Chondrocyte (in vitro differentiated cells): ENCODE results near the gene MTHFD2L. TPM values are rescaled to one million over a fixed set of nuclear protein-coding genes. Genes with fewer than 3 reads are reported as not detected.

Experiments
- DNase-seq: peaks from one replicate; pipeline ENCODE4 v3.0.0; 2021; ENCODE audit warnings: mixed read lengths, low spot score
- H3K27ac Mint-ChIP-seq: one replicate; pipeline ENCODE4 v1.8.0; 2021; ENCODE audit warnings: mild to moderate bottlenecking, moderate library complexity, mixed read lengths; ENCODE audit not compliant: unreplicated experiment
- H3K27me3 Mint-ChIP-seq: 2 replicates; pipeline ENCODE4 v1.8.0; 2021; ENCODE audit warnings: low read depth, mixed read lengths
- H3K36me3 Mint-ChIP-seq: 2 replicates; pipeline ENCODE4 v1.8.0; 2021; ENCODE audit warnings: low read depth, mixed read lengths
- H3K4me1 Mint-ChIP-seq: 2 replicates; pipeline ENCODE4 v1.8.0; 2021; ENCODE audit warnings: low read depth, mild to moderate bottlenecking, mixed read lengths
- H3K4me3 Mint-ChIP-seq: one replicate; pipeline ENCODE4 v1.8.0; 2021; ENCODE audit warnings: mild to moderate bottlenecking, moderate library complexity, mixed read lengths; ENCODE audit not compliant: unreplicated experiment
- H3K9me3 Mint-ChIP-seq: 2 replicates; pipeline ENCODE4 v1.8.0; 2021; ENCODE audit warnings: low read depth, mixed read lengths
- CTCF ChIP-seq: fragments of 200-600 bp; sonication (generic); IDR thresholded peaks from 2 replicates; pipeline ENCODE4 v1.5.0; 2021; ENCODE audit warnings: antibody characterized with exemption, mild to moderate bottlenecking, moderate library complexity
- total RNA-seq: library from RNA; stranded (reverse); gene quantifications from 3 replicates; pipeline ENCODE4 v1.2.1, GENCODE V29; 2021

Gene MTHFD2L
- total RNA-seq, 1 donor from 2014 or later: 6.6 TPM

- Mint-ChIP-seq H3K36me3 (no peaks in the 10 kb centered on the region), H3K27me3 (no peaks in the 10 kb centered on the region), H3K27ac (no peak overlapping the region), H3K4me3 (no peak overlapping the region), H3K9me3 (peaks cover 3% of the 10 kb centered on the region), H3K4me1 (no peaks in the 10 kb centered on the region)
- DNase-seq: no peak
- TF ChIP-seq CTCF: no peak
Measured at GRCh38 chr4:74174941-74175340, 17.0 kb downstream of the MTHFD2L start.

- Mint-ChIP-seq H3K9me3 (peaks cover under 1% of the 10 kb centered on the region), H3K27me3 (no peaks in the 10 kb centered on the region), H3K27ac (no peak overlapping the region), H3K4me1 (no peaks in the 10 kb centered on the region), H3K36me3 (no peaks in the 10 kb centered on the region), H3K4me3 (no peak overlapping the region)
- DNase-seq: no peak
- no peak for TF ChIP-seq CTCF
Measured at GRCh38 chr4:74175379-74175778, 17.5 kb downstream of the MTHFD2L start.

GRCh38 chr4:74178798-74179197 lies 20.9 kb downstream of the MTHFD2L start:
- Mint-ChIP-seq H3K9me3 (no peaks in the 10 kb centered on the region), H3K4me1 (no peaks in the 10 kb centered on the region), H3K4me3 (no peak overlapping the region), H3K27ac (no peak overlapping the region), H3K27me3 (no peaks in the 10 kb centered on the region), H3K36me3 (no peaks in the 10 kb centered on the region)
- DNase-seq: no peak
- no peak for TF ChIP-seq CTCF

- Mint-ChIP-seq H3K27me3 (no peaks in the 10 kb centered on the region), H3K4me1 (no peaks in the 10 kb centered on the region), H3K4me3 (no peak overlapping the region), H3K36me3 (no peaks in the 10 kb centered on the region), H3K9me3 (no peaks in the 10 kb centered on the region), H3K27ac (no peak overlapping the region)
- DNase-seq: no peak
- no peak for TF ChIP-seq CTCF
Measured at GRCh38 chr4:74181219-74181618, 23.3 kb downstream of the MTHFD2L start.

- Mint-ChIP-seq H3K27me3 (no peaks in the 10 kb centered on the region), H3K36me3 (no peaks in the 10 kb centered on the region), H3K27ac (no peak overlapping the region), H3K9me3 (no peaks in the 10 kb centered on the region), H3K4me3 (no peak overlapping the region), H3K4me1 (no peaks in the 10 kb centered on the region)
- DNase-seq: no peak
- no peak for TF ChIP-seq CTCF
Measured at GRCh38 chr4:74188912-74189311, 31.0 kb downstream of the MTHFD2L start.
